PC-9 (cell line): ENCODE data around the gene LRP1B. TPM values are rescaled to one million over a fixed set of nuclear protein-coding genes. Genes with fewer than 3 reads are reported as not detected.
A peak's percentile ranks its signal among the peaks of the same experiment; 100 is the strongest.

Source experiments
- BruUV-seq: library from RNA; stranded (reverse); fragments of 400-500 nt; replicated peaks from 2 replicates; lab custom pipeline; 2021; lab: Mats Ljungman, UMichigan
- CTCF ChIA-PET: fragments of 300-600 bp; sonication (Branson Sonifier 250); formaldehyde crosslinking; loops from one replicate; lab custom pipeline; 2022; ENCODE audit warnings: antibody characterized with exemption; lab: Charles Lee
- POLR2A ChIA-PET: fragments of 300-600 bp; sonication (Branson Sonifier 250); formaldehyde crosslinking; loops from one replicate; lab custom pipeline; 2022; ENCODE audit warnings: antibody characterized with exemption; ENCODE audit not compliant: unreplicated experiment; lab: Charles Lee
- DNase-seq, 2 experiments: peaks; one replicate each; pipeline versions ENCODE4 v3.0.0 to v3.0.0-alpha.2; 2015 to 2022; ENCODE audit warnings: mixed read lengths in 1 of 2
- H2AFZ ChIP-seq: fragments of 200-600 bp; sonication (generic); 2 replicates; pipeline ENCODE4 v1.8.1; 2017; ENCODE audit warnings: antibody characterized with exemption
- H3F3A ChIP-seq: fragments of 200-600 bp; sonication (generic); 2 replicates; pipeline ENCODE4 v1.8.1; 2017; ENCODE audit warnings: antibody characterized with exemption, mild to moderate bottlenecking, low read depth; ENCODE audit not compliant: insufficient read depth
- H3K27ac ChIP-seq: fragments of 200-600 bp; sonication (generic); 2 replicates; pipeline ENCODE4 v1.6.1; 2016; ENCODE audit warnings: mixed run types
- H3K27me3 ChIP-seq: fragments of 200-600 bp; sonication (generic); 2 replicates; pipeline ENCODE4 v1.6.1; 2016; ENCODE audit warnings: low read depth, mixed run types; ENCODE audit not compliant: insufficient read depth
- H3K36me3 ChIP-seq: fragments of 200-600 bp; sonication (generic); 2 replicates; pipeline ENCODE4 v1.6.1; 2016; ENCODE audit warnings: low read depth, mixed run types
- H3K4me1 ChIP-seq: fragments of 200-600 bp; sonication (generic); replicated peaks from 2 replicates; pipeline ENCODE4 v1.6.1; 2016; ENCODE audit warnings: mixed run types; ENCODE audit not compliant: insufficient read depth
- H3K4me2 ChIP-seq: fragments of 200-600 bp; sonication (generic); 2 replicates; pipeline ENCODE4 v1.6.1; 2017; ENCODE audit warnings: mixed run types
- H3K4me3 ChIP-seq: fragments of 200-600 bp; sonication (generic); 2 replicates; pipeline ENCODE4 v1.6.1; 2016; ENCODE audit warnings: mixed run types
- H3K79me2 ChIP-seq: fragments of 200-600 bp; sonication (generic); 2 replicates; pipeline ENCODE4 v1.6.1; 2017; ENCODE audit warnings: low read depth, mixed run types
- H3K9me2 ChIP-seq: fragments of 200-600 bp; sonication (generic); 2 replicates; pipeline ENCODE4 v1.8.1; 2017; ENCODE audit warnings: mild to moderate bottlenecking; ENCODE audit not compliant: insufficient read depth
- H3K9me3 ChIP-seq: fragments of 200-600 bp; sonication (generic); 2 replicates; pipeline ENCODE4 v1.8.1; 2016; ENCODE audit warnings: low read depth; ENCODE audit not compliant: insufficient read depth
- H4K20me1 ChIP-seq: fragments of 200-600 bp; sonication (generic); 2 replicates; pipeline ENCODE4 v1.8.1; 2017; ENCODE audit not compliant: insufficient read depth
- CTCF ChIP-seq: fragments of 200-600 bp; sonication (generic); conservative IDR thresholded peaks from 2 replicates; pipeline ENCODE4 v1.6.1; 2017; ENCODE audit warnings: mixed run types, antibody characterized with exemption, mild to moderate bottlenecking, moderate library complexity
- EZH2 ChIP-seq: fragments of 200-600 bp; sonication (generic); IDR thresholded peaks from 2 replicates; pipeline ENCODE4 v1.8.0; 2017; ENCODE audit warnings: antibody characterized with exemption, low read depth
- intact Hi-C: fragments of 100-400 bp; cut with micrococcal nuclease; formaldehyde crosslinking; loops from one replicate; pipeline ENCODE4 v1.10.0; 2022; ENCODE audit not compliant: unreplicated experiment
- total RNA-seq: library from RNA; stranded (reverse); gene quantifications from 2 replicates; pipeline ENCODE4 v1.2.3, GENCODE V29; 2021

LRP1B gene
- total RNA-seq, 1 experiment from 2014 or later = 1.7 TPM

GRCh38 chr2:141021611-141022010 lies 1109.2 kb downstream of the LRP1B start:
- H3K36me3 ChIP-seq = no peaks in the 10 kb centered on the region
- intact Hi-C loops = no loop called here
- no peaks in the 10 kb centered on the region for H3K9me2 ChIP-seq
- no TSS peak for BruUV-seq
- no peak overlapping the region for H3K4me3 ChIP-seq
- no peaks in the 10 kb centered on the region for H3F3A ChIP-seq
- ChIA-PET POLR2A (no interaction called here), CTCF (no interaction called here)
- DNase-seq = no peak
- H3K4me2 ChIP-seq = no peak overlapping the region
- no peaks in the 10 kb centered on the region for H3K4me1 ChIP-seq
- H4K20me1 ChIP-seq = no peaks in the 10 kb centered on the region
- H3K79me2 ChIP-seq = no peaks in the 10 kb centered on the region
- no peak for TF ChIP-seq CTCF
- TF ChIP-seq EZH2 = no peak
- no peaks in the 10 kb centered on the region for H3K9me3 ChIP-seq
- H2AFZ ChIP-seq = no peak overlapping the region
- H3K27ac ChIP-seq = no peak overlapping the region
- H3K27me3 ChIP-seq = no peaks in the 10 kb centered on the region

- Histone ChIP-seq H2AFZ (no peak overlapping the region), H3K79me2 (no peaks in the 10 kb centered on the region), H3K9me2 (no peaks in the 10 kb centered on the region), H3F3A (no peaks in the 10 kb centered on the region), H3K27me3 (no peaks in the 10 kb centered on the region), H3K27ac (no peak overlapping the region), H3K4me2 (no peak overlapping the region), H3K4me3 (no peak overlapping the region), H3K9me3 (no peaks in the 10 kb centered on the region), H3K36me3 (no peaks in the 10 kb centered on the region), H4K20me1 (no peaks in the 10 kb centered on the region), H3K4me1 (no peaks in the 10 kb centered on the region)
- intact Hi-C loops = no loop called here
- POLR2A ChIA-PET = no interaction called here
- BruUV-seq = no TSS peak
- CTCF ChIA-PET = no interaction called here
- DNase-seq = peak in 1 of 2 experiments; percentile 32
- TF ChIP-seq EZH2 (no peak), CTCF (no peak)
Observed at GRCh38 chr2:141021109-141021508, 1109.7 kb downstream of the LRP1B start.

GRCh38 chr2:141020346-141020745 lies 1110.5 kb downstream of the LRP1B start:
- Histone ChIP-seq H4K20me1 (no peaks in the 10 kb centered on the region), H2AFZ (no peak overlapping the region), H3K9me2 (no peaks in the 10 kb centered on the region), H3K27me3 (no peaks in the 10 kb centered on the region), H3K4me3 (no peak overlapping the region), H3K4me2 (no peak overlapping the region), H3F3A (no peaks in the 10 kb centered on the region), H3K36me3 (no peaks in the 10 kb centered on the region), H3K79me2 (no peaks in the 10 kb centered on the region), H3K27ac (no peak overlapping the region), H3K9me3 (no peaks in the 10 kb centered on the region), H3K4me1 (no peaks in the 10 kb centered on the region)
- no peak for TF ChIP-seq CTCF
- no peak for TF ChIP-seq EZH2
- POLR2A ChIA-PET = no interaction called here
- CTCF ChIA-PET = no interaction called here
- intact Hi-C loops = no loop called here
- DNase-seq = no peak
- BruUV-seq = no TSS peak
